ENCODE data around the gene LGR6.

The LGR6 gene

GRCh38 chr1:202291961-202292712 lies 98.5 kb downstream of the LGR6 start:
- peak; percentile 76 for DNase-seq

DNA sequence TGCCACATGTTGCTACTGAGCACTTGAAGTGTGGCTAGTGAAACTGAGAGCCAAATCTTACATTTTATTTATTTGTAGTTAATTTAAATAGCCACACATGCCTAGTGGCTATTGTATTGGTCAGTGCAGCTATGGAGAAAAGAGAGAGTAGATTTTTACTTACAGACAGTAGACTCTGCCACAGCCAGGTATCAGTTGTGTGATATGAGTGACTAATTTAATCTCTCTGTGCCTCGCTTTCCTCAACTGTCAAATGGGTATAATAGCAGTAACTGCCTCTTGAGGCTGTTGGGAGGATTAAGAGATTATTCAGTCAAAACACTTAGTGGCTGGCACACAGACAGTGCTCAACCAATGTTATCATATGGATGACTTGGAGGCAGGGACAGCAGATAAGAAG lies 99.2 kb downstream of the LGR6 start:
- no peak for DNase-seq

GRCh38 chr1:202293569-202293968 lies 100.0 kb downstream of the LGR6 start:
- no peak for DNase-seq

DNA sequence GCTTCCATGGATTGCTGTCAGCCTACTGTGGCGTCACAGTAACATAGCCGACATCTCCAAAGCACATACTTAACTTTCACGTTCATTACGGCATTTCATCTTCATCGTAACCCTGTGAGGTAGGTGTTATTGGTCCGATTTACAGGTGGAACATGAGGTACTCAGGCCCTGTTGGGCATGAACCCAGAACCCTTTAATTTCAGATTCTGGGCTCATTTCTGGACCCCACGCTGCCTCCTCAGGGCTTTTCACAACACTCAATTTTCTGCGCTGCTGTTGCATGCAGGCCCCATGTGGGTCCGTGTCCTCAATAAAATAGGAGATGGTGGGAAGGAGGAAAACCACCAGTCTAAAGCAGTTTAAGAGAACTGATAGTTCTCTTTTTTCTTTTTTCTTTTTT lies 108.6 kb downstream of the LGR6 start:
- DNase-seq: no peak

DNA sequence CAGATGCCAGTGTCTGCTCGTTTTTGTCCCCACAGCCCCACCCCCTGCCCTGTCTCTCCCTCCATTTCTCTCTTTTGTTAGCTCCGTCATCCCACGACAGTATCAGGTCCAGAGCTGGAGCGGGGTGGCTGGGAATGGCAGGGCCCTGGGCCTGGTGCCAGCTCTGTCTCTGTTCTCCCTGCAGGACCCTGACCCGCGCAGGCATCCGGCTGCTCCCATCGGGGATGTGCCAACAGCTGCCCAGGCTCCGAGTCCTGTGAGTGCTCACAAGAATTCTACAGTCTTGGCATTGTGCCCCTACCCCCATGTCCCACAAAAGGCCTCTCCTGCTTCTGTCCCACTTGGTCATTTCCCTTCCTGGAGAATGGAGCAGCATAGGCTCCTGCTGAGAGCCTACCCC lies 110.8 kb downstream of the LGR6 start:
- no peak for DNase-seq

GRCh38 chr1:202305168-202305567 lies 111.6 kb downstream of the LGR6 start:
- DNase-seq: no peak

DNA sequence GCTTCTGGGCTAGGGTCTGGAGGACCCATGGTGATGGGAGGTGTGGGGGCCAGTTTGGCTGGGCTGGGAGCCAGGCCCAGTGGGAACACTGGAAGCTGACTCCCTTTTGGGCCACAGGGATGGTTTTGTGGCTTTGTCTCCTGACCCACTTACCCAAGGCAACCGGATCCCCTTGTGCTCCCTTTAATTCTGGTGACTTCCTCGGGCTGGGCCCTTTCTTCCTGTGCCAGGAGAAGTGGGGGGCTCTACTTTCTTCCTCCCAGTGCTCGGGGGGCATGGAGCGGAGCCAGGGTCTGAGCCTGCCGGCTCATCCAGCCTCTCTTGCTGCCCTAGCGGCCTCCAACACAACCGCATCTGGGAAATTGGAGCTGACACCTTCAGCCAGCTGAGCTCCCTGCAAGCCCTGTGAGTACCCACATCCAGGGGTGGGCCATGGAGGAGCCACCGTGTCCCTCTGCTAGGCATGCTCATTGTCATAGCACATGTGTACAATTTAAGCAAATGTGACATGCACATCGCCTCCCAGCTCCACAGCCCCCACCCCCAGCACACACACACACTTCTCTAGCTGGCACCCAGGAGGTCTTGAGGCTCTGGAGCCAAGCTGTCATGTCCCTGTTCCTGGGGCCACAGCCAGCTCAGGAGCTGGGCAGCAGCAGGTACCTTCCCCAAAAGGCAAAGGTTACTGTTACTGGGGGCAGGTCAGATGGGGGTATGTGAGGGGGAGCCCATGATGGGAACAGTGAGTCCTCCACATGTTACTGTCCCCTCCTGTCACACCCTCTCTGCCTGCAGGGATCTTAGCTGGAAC lies 113.1 kb downstream of the LGR6 start:
- DNase-seq: no peak

GRCh38 chr1:202310071-202310725 lies 116.6 kb downstream of the LGR6 start:
- peak; percentile 14 for DNase-seq

- DNase-seq: peak; percentile 65
Measured at GRCh38 chr1:202310746-202311145, 117.1 kb downstream of the LGR6 start.

- DNase-seq: no peak
Measured at GRCh38 chr1:202311875-202312635, 118.5 kb downstream of the LGR6 start.

GRCh38 chr1:202315576-202316168 lies 122.1 kb downstream of the LGR6 start:
- DNase-seq: peak; percentile 87

DNA sequence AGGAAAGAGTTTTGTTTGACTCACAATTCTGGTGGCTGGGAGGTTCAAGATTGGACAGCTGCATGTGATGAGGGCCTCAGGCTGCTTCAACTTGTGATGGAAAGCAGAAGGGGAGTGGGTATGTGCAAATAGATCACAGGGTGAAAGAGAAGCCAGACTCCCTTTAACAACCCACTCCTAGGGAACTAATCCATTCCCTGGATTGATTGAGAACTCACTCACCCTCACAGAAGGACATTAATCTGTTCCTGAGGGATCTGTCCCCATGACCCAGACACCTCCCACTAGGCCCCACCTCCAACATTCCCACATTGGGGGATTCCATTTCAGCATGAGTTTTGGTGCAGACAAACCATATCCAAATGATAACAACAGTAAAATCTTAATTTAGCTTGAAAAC lies 122.6 kb downstream of the LGR6 start:
- no peak for DNase-seq

DNA sequence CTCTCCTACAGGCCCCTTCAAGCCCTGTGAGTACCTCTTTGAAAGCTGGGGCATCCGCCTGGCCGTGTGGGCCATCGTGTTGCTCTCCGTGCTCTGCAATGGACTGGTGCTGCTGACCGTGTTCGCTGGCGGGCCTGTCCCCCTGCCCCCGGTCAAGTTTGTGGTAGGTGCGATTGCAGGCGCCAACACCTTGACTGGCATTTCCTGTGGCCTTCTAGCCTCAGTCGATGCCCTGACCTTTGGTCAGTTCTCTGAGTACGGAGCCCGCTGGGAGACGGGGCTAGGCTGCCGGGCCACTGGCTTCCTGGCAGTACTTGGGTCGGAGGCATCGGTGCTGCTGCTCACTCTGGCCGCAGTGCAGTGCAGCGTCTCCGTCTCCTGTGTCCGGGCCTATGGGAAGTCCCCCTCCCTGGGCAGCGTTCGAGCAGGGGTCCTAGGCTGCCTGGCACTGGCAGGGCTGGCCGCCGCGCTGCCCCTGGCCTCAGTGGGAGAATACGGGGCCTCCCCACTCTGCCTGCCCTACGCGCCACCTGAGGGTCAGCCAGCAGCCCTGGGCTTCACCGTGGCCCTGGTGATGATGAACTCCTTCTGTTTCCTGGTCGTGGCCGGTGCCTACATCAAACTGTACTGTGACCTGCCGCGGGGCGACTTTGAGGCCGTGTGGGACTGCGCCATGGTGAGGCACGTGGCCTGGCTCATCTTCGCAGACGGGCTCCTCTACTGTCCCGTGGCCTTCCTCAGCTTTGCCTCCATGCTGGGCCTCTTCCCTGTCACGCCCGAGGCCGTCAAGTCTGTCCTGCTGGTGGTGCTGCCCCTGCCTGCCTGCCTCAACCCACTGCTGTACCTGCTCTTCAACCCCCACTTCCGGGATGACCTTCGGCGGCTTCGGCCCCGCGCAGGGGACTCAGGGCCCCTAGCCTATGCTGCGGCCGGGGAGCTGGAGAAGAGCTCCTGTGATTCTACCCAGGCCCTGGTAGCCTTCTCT lies 124.6 kb downstream of the LGR6 start:
- no peak for DNase-seq

GRCh38 chr1:202319381-202320080 lies 125.9 kb downstream of the LGR6 start:
- DNase-seq: no peak

- no peak for DNase-seq
Measured at GRCh38 chr1:202320081-202320405, 126.4 kb downstream of the LGR6 start.

DNA sequence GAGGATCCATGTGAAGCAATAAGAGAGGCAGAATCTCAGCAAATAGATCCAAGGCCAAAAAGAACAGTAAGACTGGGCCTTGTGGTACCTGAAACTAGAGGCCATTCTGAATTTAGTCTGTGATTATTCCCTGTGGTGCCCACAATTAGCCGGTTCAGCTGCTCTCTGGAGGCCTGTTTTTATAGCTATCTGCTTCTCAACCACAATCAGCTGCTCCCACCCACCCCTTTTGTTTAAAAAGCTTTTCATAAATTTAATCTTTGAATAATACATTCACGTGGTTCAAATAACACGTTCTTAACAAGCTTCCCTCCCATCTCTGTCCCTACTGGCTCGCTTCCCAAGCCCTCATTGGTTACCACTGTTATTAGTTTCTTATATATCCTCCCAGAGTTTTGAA lies 130.1 kb downstream of the LGR6 start:
- DNase-seq: no peak

DNA sequence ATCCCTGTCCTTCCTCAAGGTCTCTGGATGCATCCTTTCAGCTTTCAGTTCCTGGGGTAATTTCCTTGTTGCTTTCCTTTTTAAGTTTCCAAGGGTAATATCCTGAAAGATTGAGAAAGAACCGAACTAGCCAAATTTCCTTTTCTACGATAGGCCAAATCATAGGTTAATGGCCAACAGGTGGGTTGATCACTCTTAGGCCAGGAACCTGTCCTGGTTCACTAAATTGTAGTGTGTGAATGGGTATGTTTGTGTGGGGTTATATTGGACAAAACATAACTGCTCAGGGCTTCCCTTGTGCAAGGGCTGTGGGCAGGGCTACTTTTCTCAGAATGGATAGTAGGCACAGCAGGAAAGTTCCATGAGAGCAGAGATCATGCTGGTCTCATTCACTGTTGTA lies 131.0 kb downstream of the LGR6 start:
- no peak for DNase-seq

DNA sequence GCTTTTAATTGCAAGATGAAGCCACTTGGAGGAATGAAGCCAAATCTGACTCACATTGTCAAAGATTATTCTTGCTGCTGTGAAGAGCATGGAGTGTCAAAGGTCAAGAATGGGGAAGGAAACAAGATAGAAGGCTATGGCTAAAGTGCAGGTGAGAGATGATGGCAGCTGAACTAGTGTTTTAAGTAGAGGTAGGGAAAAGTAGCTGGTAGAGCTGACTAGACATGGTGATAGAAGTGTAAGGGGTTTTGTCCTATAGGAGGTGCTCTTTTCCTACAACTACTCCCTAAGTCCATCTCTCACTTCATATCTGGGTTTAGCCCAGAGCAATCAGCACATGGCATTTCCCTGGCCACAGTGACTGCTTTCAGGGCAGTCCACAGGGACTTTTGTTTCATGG lies 136.3 kb downstream of the LGR6 start:
- DNase-seq: no peak

DNA sequence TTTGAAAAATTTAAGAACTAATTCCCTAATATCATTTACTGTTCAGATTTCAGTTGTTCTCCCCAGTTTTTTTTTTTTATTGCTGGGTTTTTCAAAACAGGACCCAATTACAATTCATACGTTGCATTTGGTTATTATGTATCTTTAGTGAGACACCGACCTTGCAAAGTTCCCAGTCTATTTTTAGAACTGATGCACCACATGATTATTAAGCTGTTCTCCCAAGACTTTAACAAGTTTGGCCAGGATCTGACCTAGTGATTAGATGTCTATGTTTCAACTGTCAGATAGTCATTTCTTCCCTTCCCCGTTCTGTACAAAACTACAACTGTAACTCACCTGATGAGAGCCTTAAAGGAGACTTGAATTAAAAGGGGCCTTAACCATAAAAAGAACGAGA lies 140.3 kb downstream of the LGR6 start:
- DNase-seq: no peak

- DNase-seq: peak; percentile 72
Measured at GRCh38 chr1:202343652-202344349, 150.2 kb downstream of the LGR6 start.
